HT1080 (cell line): ENCODE data around the gene LRRD1. TPM values are rescaled to one million over a fixed set of nuclear protein-coding genes. Genes with fewer than 3 reads are reported as not detected.

ENCODE experiments used
- small RNA-seq: library from RNA; depleted of rRNA; stranded (forward); fragments of <200 nt; gene quantifications from one replicate; pipeline ENCODE3, GENCODE V24; 2014
- total RNA-seq: library from RNA; depleted of rRNA; stranded (reverse); fragments of >200 nt; shearing (Covaris generic); gene quantifications from 2 replicates; pipeline ENCODE4 v1.2.3, GENCODE V29; 2014; rRNA removed

LRRD1 gene
- total RNA-seq, 1 experiment from 2014 or later: not detected

Small RNAs within 50 kb of the gene (small RNA-seq; reads per million reads assigned to genes)
- gene MIR1285-1: not detected
- gene RF00019: not detected

Other genes starting within 250 kb of the LRRD1 start
- gene AKAP9, start 238.3 kb downstream of the LRRD1 start, total RNA-seq: 13.1 and 14.8 TPM in 2 replicates
- gene CYP51A1, start 44.7 kb downstream of the LRRD1 start, total RNA-seq: 135 and 139 TPM in 2 replicates
- 32.0 and 33.7 TPM in 2 replicates for gene KRIT1, start 66.8 kb upstream of the LRRD1 start, total RNA-seq
- 20.4 and 26.8 TPM in 2 replicates for gene ANKIB1, start 66.8 kb upstream of the LRRD1 start, total RNA-seq